AG09309 (cell line): ENCODE measurements around the gene ZCCHC17.

Source experiments
- DNase-seq: peaks from one replicate; pipeline ENCODE4 v3.0.0-alpha.2; 2010; ENCODE audit warnings: low read depth
- H3K4me3 ChIP-seq: 2 replicates; pipeline ENCODE4 v1.5.1; 2011; ENCODE audit warnings: mild to moderate bottlenecking, low read depth, low read length, moderate library complexity; ENCODE audit not compliant: control insufficient read depth
- CTCF ChIP-seq: IDR thresholded peaks from 2 replicates; pipeline ENCODE4 v1.5.1; 2011; ENCODE audit warnings: mild to moderate bottlenecking, low read depth, low read length, inconsistent platforms; ENCODE audit not compliant: insufficient read depth, control insufficient read depth; ENCODE audit errors: missing control alignments

The ZCCHC17 gene

GRCh38 chr1:31413405-31414001, 116.7 kb downstream of the ZCCHC17 start:
- TF ChIP-seq CTCF: no peak
- DNase-seq: no peak
- peak overlapping the region; percentile 78 for H3K4me3 ChIP-seq
